NCI-H187 treated with DMSO at 0.1 percent for 48 hours (cell line): ENCODE results near the gene POR.

Experiments used
- DNase-seq: peaks from one replicate; lab custom pipeline; 2025; lab: John Stamatoyannopoulos, UW

Gene POR

GRCh38 chr7:75953931-75954330 is 39.0 kb downstream of the POR start:
- no peak for DNase-seq

- no peak for DNase-seq
Measured at GRCh38 chr7:75955331-75955955, 40.5 kb downstream of the POR start.

- no peak for DNase-seq
Measured at GRCh38 chr7:75957021-75957736, 42.2 kb downstream of the POR start.

- no peak for DNase-seq
Measured at GRCh38 chr7:75958802-75959543, 44.0 kb downstream of the POR start.

- DNase-seq, result no peak
Measured at GRCh38 chr7:75960372-75960771, 45.4 kb downstream of the POR start.

- DNase-seq, result no peak
Measured at GRCh38 chr7:75961218-75961617, 46.3 kb downstream of the POR start.

- DNase-seq, result no peak
Measured at GRCh38 chr7:75962607-75963380, 47.8 kb downstream of the POR start.

- DNase-seq, result no peak
Measured at GRCh38 chr7:75963381-75963995, 48.5 kb downstream of the POR start.

GRCh38 chr7:75965617-75966016 is 50.7 kb downstream of the POR start:
- DNase-seq, result no peak

- peak; percentile 71 for DNase-seq
Measured at GRCh38 chr7:75966190-75966961, 51.4 kb downstream of the POR start.

- DNase-seq, result no peak
Measured at GRCh38 chr7:75967055-75967454, 52.1 kb downstream of the POR start.

GRCh38 chr7:75967487-75967997 is 52.6 kb downstream of the POR start:
- DNase-seq, result peak; percentile 77

GRCh38 chr7:75968012-75968411 is 53.1 kb downstream of the POR start:
- DNase-seq, result no peak

GRCh38 chr7:75968561-75969001 is 53.6 kb downstream of the POR start:
- no peak for DNase-seq

- DNase-seq, result no peak
Measured at GRCh38 chr7:75969182-75969581, 54.2 kb downstream of the POR start.

GRCh38 chr7:75969704-75970498 is 54.9 kb downstream of the POR start:
- DNase-seq, result no peak

GRCh38 chr7:75971309-75971960 is 56.5 kb downstream of the POR start:
- DNase-seq, result no peak

- DNase-seq, result no peak
Measured at GRCh38 chr7:75971961-75972763, 57.2 kb downstream of the POR start.

GRCh38 chr7:75977743-75978142 is 62.8 kb downstream of the POR start:
- DNase-seq, result no peak
